A673 (cell line): ENCODE measurements around the gene SLC29A3.

Experiments used
- EZH2 ChIP-seq: fragments of 200-600 bp; sonication (generic); IDR thresholded peaks from 2 replicates; pipeline ENCODE4 v1.6.1; 2017; ENCODE audit warnings: borderline replicate concordance, low read depth, mild to moderate bottlenecking, mixed read lengths, antibody characterized with exemption, low read length; ENCODE audit not compliant: poor library complexity, severe bottlenecking
- TF ChIP-seq, protein P1 (sequence below): fragments of 300-800, 200-600 bp; sonication (generic); conservative IDR thresholded peaks from 2 replicates; pipeline ENCODE4 v1.5.1; 2017; ENCODE audit warnings: low read depth, mild to moderate bottlenecking, antibody characterized with exemption, low read length, moderate library complexity, mixed read lengths

DNA sequence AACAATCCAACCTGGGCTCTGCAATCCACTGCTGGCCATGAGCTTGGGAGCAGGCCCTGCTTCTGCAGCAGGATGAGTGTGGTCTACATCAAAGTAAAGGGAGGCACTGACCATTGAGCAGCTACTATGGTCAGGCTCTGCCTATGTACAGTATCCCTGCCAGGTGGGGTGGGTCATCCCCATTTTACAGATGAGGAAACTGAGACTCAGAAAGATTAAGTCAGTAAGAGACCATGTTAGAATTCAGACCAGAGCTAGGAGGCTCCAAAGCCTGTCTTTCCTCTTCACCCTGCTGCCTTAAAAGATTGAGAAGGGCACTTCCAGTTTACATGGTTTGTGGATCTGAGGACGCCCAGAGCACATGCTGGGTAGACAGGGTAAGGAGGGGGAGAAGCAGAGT lies 50.5 kb downstream of the SLC29A3 start:
- no peak for TF ChIP-seq EZH2
- TF ChIP-seq, protein P1, sequence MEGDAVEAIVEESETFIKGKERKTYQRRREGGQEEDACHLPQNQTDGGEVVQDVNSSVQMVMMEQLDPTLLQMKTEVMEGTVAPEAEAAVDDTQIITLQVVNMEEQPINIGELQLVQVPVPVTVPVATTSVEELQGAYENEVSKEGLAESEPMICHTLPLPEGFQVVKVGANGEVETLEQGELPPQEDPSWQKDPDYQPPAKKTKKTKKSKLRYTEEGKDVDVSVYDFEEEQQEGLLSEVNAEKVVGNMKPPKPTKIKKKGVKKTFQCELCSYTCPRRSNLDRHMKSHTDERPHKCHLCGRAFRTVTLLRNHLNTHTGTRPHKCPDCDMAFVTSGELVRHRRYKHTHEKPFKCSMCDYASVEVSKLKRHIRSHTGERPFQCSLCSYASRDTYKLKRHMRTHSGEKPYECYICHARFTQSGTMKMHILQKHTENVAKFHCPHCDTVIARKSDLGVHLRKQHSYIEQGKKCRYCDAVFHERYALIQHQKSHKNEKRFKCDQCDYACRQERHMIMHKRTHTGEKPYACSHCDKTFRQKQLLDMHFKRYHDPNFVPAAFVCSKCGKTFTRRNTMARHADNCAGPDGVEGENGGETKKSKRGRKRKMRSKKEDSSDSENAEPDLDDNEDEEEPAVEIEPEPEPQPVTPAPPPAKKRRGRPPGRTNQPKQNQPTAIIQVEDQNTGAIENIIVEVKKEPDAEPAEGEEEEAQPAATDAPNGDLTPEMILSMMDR, result no peak
